Epithelial cell of prostate (primary cell): ENCODE measurements around the gene SLC15A3.
A peak's percentile ranks its signal among the peaks of the same experiment; 100 is the strongest.

Experiments used
- DNase-seq: peaks from one replicate; pipeline ENCODE4 v3.0.0-alpha.2; 2011; ENCODE audit warnings: low read depth, low spot score
- H3K27ac ChIP-seq: fragments of 450-650 bp; 2 replicates; pipeline ENCODE4 v1.5.1; 2017; ENCODE audit warnings: mild to moderate bottlenecking

The SLC15A3 gene

DNA sequence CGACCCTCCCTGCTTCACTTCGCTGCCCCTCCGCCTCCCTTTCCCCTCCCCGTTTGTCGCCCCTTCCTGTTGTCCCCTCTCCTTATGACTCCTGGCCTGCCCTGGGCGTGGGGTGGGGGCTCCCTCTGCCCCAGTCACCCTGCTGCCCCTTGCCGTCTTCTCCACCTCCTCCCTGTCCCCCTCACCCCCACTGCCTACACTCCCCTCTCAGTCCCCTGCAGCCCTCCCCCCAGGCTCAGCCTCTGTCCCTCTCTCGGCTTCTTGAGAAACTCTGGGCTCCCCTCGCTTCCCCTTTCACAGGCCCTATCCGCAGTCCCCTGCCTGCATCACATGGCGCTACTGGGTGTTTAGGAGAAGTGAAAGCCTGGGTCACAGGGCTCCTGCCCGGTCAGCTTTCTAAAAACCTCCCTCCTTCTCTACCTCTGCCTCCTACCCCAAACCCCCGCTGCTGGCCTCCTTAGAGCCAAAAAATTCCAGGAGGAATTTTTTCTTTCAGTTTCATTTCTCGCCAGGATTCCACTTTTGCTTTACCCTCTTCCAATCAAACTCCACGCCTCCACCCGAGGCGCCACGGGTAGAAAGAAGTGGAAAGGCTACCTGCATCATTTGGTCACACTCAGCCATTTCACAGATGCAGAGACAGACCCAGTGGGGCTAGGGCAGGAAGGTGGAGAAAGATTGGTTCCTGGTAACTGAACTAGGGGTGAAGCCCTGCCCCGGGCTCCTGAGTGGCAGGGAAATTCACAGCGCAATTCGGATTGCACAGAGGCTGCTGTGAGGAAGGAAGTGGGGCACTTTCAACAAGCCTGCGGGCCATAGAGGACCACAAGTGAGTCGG, at the start of gene SLC15A3:
Gene SLC15A3, minus strand, starts transcription at position 273 of the 838 bp plus-strand sequence. CDS start 625 bp downstream, outside the sequence.
- no peak within 1 kb of the TSS for H3K27ac ChIP-seq
- no peak for DNase-seq

DNA sequence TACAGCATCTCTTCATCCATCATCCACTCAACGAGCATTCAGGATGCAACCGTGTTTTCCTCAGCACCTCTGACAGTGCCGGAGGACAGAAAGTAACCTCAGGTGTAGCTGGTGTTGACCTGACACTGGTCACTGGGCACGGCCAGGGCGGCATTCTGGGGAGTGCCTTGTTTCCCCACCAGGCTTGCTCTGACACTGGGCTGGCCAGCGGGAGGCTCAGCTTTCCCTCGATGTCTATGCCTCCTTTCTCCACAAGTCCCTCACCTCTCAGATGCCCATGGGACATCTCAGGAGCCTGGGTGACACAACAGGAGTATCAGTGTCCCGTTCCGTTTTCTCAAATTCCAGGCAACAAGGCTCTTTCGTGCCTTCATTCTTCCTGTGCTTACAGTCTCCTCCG, 48.5 kb upstream of the SLC15A3 start:
- H3K27ac ChIP-seq, result no peak overlapping the region
- DNase-seq, result no peak

DNA sequence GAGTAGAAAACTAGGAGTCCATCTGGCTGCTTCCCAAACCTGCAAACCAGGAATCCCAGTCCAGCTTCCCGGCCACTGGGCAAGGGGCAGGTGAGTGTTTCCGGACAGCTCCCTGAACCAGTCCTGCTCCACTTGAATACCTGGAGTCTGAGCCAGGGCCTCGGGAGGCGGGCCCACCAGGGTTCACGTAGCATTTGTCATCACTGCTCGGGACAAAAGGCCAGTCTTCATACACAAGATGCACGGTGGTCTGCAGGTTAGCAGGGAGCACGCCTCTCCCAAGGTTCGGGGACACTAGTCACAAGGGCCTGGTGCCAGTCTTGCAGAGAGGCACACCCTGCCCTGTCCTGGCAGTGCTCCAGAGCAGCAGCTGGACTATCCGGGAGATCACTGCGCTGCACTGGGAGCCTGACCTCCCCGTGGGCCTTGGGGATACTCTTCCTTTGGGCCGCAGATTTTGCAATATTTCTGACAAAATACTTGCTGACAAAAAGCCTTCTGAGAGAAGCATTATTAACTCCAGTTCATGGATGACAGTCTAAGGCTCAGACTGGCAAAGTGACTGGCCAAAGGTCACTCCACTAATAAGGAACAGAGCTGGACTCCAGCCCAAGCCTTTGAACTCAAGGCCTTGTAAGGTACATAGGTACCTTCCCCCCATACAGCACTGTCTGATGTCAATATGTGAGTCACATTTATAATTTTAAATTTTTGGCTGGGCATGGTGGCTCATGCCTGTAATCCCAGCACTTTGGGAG, 44.6 kb upstream of the SLC15A3 start:
- no peak for DNase-seq
- H3K27ac ChIP-seq, result no peak overlapping the region

DNA sequence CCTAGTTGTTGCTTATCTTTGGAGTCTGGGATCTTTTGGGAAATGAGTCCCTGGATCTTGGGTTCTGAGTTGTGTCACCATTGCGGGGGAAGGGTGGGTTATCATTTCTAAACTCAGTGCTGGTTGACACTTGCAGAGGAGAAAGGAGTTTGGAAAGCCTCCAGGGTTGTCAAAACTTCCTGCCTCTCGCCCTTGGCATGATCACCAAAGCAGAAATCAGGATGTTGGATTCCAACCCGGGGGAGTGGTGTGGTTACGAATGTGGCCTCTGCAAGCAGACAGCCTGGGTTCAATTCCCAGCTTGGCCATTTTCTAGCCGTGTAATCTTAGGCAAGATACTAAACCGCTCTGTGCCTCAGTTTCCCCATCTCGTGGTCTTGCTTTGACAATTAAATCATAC, 43.8 kb upstream of the SLC15A3 start:
- H3K27ac ChIP-seq, result no peak overlapping the region
- DNase-seq, result no peak

DNA sequence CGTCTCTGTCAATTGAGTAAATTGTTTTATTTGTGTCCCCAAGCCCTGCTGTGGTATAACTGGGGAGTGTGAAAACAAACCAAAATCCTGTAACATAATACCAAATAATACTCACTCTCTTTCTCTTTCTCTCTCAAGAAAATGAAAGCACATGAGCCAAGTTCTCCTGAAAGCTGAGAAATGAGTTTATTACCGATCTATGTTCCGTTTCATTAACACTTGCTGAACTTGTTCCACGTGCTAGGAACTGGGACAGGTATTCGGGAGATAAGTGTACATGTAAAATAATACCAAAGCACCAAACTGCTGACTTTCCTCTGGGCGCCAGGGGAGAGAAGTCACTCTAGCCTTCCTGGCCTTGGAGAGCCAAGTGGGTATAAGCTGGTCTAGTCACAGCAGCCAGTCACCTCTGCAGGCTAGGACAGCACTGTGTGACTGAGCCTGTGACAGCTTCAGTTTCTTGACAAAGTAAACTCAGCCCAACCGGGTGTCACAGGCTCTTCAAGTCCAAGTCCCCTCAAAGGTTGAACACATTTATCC, 42.6 kb upstream of the SLC15A3 start:
- no peak overlapping the region for H3K27ac ChIP-seq
- DNase-seq, result no peak

DNA sequence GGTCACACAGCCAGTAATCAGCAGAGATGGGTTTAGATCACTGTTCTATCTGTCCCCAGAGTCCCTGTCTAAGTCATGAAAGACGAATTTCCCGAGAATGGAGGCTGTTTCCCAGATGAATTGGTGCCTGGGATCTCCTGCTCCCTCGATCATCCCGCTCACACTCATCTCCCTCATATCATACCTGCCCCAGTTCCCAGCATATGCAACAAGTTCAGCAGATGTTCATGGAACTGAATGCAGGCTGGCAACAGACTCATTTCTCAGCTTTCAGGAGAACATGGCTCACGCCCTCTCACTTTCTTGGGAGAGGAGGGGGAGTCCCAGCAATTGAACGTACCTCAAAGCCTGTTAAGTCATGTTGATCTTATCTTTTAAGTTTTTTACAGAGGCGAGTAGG, 41.6 kb upstream of the SLC15A3 start:
- H3K27ac ChIP-seq, result no peak overlapping the region
- no peak for DNase-seq

DNA sequence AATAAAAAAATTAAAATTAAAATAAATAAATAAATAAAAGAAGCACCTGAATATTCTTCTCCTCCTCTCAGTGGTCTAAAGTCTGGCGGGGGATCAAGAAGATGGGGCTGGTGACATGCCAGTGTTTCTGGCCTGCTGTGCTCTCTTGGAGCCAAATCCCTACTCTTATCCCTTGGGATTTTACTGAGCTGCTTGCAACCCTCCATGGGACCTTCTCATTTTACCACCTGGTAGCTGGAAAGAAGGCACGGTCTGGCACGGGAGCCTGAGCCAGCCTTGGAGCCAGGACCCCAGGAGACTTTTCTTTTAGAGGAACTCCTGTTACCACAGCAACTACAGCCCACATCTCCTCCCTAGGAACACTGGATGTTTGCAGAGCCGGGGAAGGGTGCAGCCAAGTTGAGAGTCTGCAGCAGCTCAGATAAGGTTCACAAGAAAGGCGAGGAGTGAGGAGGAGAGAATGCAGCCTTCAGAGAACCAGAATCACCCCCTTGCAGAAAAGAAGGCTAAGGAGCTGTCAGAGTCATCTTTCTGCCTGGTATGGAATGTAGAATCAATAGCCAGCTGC, 41.0 kb upstream of the SLC15A3 start:
- DNase-seq, result no peak
- no peak overlapping the region for H3K27ac ChIP-seq

DNA sequence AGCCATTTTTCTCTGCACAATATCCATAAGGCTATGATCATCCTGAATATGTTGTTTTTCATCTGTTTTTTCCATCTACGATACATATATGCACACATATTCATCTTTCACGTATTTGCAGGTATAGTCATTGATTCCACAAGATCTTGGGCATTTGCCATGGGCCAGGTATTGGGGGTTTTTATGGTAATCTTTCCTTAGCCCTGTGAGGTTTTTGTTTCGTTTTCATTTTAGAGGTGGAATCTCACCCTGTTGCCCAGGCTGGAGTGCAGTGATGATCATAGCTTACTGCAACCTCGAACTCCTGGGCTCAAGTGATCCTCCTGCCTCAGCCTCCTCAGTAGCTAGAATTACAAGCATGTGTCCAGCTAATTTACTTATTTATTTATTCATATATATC, 39.5 kb upstream of the SLC15A3 start:
- DNase-seq, result no peak

DNA sequence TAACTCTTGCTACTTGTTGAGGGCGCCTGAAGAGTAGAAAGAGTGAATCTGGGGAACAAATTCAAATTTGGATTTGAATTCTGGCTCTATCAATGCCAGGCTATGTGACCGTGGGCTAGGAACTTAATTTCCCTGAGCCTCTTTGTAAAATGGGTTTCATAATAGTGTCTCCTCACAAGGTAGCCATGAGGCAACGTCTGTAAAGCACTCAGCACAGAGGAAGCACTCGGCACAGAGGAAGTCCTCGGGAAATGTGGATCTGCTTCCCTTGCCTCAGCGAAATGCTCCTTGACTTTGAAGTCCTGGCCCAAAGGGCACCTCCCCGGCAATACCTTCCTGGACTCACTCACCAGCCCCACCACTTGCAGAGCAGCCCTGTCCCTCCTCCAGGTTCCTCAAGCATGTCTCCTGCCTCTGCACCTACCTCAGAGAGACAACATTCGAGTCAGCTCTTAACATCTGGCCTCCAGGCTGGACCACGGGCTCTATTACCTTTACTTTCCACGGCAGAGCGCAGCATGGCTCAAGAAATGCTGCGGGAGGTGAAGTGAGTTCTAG, 37.2 kb upstream of the SLC15A3 start:
- DNase-seq, result no peak
- H3K27ac ChIP-seq, result no peak overlapping the region

More for the DNA sequence above, 39.5 kb upstream of the SLC15A3 start:
- H3K27ac ChIP-seq, result no peak overlapping the region

DNA sequence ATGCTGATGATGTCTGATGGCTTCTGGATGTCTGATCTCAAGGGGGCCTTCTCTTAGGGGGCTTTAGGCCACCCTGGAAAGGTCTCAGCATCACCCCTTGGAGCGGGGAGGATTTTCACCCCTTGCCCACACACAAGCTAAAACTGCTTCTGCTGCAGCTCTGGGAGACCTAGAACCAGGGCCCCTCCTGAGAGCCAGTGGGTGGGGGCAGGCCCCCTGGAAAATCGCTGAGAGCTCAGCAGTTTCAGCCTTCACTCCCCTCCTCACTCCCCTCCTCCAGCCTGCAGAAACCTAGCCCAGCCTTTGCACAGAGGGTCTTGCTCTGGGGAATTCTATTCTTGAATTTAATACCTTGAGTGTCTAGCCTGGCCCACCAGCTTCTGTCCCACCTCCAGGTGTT, 36.7 kb upstream of the SLC15A3 start:
- DNase-seq, result no peak
- H3K27ac ChIP-seq, result no peak overlapping the region

DNA sequence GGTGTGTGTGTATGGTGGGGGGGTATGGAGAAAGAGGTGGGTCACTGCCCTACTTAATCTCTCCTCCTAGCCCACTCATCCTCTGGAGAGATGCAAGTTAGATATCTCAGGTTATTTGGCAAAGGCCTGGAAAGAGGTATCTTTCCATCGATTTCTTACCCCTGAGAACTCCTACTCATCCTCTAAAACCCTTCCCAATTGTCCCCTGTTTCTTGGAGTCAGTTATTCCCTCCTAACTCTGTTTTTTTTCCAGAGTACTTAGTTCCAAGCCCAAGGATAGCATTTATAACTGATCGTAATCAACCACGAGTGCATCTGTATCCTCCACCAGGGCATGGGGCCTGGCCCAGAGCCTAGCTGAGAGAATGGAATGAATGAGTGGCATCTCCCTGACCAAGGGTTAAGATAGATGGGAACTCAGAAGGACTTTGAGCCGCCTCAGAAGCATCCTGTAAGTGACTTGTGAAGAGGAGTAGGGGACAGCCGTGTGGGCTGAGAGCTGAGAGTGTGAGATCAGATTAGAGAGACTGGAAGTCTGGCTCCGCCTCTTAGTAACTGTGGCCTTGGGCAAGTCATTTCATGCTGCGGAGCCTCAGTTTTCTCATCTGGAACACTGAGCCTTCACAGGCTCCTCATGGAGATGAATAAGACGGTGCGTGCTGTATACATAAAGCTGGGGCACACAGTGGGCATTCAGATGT, 35.8 kb upstream of the SLC15A3 start:
- no peak for DNase-seq
- H3K27ac ChIP-seq, result no peak overlapping the region

DNA sequence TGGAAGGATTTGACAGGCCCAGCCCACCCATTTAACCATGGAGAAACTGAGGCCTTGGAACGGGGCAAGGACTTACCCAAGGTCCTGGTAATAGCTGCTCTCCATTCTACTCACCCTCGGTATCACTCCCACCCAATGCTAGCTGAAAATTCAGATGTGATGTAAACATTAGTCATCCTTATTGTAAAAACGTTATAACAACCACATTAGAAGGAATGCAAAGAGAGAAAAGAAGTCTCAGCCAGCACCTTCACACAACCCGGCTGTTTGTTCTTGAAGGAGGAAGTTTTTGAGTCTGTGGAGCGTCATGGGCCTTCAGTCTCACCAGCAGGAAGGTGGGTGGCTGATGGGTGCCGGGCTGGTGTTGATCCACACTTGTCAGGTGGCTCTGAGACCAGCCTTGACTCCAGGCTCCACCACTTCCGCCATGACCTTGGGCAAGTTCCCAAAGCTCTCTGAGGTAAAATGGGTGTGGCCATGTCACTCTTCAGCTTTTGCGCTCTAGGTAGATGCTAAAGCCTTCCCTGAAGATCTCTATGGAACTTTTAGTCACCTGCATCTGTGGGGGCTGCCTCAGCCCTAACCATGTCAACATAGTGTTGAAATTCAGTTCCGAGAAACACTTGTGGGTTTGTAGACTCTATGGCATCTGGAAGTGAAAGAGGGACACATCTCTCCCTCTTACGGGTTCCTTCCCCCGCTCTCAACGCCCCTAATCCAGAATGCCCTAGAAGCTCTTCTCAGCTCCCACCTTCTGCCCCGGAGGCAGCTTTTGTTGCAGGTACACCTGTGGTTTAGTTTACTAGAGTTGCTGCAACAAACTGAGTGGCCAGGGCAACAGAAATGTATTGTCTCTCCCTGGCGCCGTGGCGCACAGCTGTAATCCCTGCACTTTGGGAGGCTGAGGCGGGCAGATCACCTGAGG, 34.3 kb upstream of the SLC15A3 start:
- DNase-seq, result peak; percentile 94
- H3K27ac ChIP-seq, result peak overlapping the region; percentile 43

DNA sequence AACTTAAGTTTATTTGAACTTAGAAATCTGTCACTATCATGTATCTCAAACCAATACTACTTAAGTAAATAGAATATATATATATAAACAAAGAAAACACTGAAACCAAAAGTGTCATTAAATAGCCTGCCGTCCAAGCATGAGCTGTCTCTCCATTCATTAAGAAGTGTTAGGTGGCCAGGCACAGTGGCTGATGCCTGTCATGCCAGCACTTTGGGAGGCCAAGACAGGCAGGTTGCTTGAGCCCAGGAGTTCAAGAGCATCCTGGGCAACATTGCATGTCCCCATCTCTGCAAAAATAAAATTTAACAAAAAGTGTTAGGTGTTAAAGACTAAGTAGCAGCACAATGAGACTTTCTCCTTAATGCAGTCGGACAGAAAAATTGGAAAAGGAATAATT, 33.5 kb upstream of the SLC15A3 start:
- H3K27ac ChIP-seq, result peak overlapping the region; percentile 43
- DNase-seq, result no peak

DNA sequence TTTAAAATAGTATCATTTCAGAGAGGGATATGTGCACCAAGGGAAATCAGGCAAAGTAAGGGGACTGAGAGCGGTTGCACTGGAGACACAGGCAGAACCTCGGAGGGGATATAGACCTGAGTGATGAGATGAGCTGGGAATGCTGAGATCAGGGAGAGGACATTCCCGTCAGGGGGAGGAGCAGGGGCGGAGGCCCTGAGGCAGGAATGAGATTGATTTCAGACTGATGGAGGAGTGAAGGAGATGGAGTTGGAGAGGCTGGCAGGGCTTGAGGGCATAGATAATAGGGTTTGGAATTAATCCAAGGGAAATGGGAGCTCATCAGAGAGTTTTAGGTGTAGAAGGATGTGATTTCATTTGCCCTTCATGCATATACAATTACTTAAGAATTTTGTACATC, 32.7 kb upstream of the SLC15A3 start:
- no peak for DNase-seq
- H3K27ac ChIP-seq, result no peak overlapping the region

DNA sequence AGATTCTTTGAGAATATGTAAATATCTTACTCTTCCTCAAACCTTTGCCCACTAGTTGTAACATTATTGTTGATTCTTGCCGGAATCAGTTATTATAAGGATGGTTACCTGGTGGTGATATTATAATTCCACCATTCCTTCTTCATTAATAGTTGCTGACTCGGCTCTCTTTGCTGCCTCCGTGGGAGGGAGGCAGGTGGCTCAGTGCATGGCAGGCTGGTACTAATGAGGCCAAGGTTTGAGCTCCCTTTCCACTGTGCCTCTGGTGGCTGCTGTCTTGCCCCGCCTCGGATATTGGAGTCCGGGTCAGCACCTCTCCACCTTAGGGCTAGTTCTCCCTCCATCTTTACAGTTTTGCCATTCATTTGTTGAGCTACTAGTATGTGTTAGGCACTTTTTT, 32.2 kb upstream of the SLC15A3 start:
- no peak overlapping the region for H3K27ac ChIP-seq
- no peak for DNase-seq

DNA sequence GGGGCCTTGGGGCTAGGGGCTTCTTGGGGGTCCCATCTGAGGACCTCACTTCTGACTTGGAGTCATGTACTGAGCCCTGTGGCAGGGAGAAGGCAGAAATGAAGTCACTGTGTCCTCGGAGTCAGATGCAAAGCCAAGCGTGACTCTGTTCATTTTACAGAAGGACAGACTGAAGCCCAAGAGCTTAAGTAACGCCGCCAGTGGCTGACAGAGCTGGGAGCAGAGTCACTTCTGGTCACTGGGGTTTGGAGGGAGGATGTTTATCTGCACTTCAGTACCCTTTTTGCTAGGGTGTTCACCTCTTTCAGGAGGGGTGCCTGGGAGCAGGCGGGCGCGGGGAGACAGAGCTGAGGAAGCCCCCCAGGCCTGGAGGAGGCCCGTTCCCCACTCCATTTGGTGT, 30.2 kb upstream of the SLC15A3 start:
- H3K27ac ChIP-seq, result no peak overlapping the region
- DNase-seq, result no peak

DNA sequence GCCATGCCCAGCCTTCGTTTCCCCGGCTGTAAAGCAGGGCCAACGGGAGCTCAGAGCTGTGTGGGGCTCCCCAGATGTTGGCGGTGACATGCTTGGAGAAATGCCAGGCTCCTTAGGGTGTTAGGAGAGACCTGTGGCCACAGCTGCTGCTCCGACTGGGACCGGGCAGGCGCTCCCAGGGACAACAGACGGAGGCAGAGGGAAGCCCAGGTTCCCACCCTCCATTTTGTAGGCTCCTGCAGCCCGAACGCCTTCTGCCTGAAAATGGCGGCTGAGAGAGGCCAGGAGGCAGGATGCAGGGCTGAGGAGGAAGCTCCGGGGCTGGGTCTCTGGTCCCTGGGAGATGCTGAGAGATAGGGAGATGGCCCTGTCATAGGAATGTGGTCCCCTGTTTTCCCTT, 29.5 kb upstream of the SLC15A3 start:
- no peak overlapping the region for H3K27ac ChIP-seq
- DNase-seq, result no peak

DNA sequence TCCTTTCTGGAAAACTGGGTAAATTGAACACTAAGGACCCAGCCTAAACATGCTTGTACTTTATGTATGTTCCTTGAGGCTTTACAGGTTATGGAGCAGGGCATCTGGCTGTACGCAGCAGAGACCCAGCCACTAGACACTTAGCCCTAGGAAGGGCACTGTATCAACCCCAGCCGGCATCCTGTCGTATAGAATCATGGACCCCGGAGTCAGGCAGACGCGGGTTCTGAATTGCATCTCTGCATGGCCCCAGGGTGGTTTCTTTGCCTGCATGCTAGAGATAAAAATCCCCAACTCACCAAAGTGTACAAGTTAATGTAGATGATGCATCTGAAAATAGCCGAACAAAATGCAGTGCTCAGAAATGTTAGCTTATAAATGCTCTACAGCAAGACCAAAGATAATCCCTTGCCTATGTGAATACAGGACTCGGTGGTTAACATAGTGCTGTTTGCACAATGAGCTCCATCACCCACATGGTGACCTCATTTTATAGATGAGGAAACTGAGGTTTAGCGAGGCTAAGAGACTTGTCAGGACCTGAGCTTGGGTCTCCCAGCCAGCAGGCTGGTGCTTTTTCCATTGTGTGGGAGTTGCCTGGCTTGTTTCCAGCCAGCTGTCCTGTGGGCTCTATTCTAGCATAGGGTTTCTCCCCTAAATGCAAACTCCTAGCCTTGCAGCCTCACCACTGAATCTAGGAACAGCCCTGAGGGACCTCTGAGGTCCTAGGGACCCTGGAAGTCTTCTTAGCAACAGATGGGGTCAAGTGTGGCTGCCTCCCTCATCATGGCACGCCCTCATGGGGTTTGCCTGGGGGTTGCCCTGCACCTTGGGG, 26.8 kb upstream of the SLC15A3 start:
- no peak overlapping the region for H3K27ac ChIP-seq
- peak; percentile 90 for DNase-seq
